ENCODE results near the gene TSHZ3.

- TF ChIP-seq, protein P1, sequence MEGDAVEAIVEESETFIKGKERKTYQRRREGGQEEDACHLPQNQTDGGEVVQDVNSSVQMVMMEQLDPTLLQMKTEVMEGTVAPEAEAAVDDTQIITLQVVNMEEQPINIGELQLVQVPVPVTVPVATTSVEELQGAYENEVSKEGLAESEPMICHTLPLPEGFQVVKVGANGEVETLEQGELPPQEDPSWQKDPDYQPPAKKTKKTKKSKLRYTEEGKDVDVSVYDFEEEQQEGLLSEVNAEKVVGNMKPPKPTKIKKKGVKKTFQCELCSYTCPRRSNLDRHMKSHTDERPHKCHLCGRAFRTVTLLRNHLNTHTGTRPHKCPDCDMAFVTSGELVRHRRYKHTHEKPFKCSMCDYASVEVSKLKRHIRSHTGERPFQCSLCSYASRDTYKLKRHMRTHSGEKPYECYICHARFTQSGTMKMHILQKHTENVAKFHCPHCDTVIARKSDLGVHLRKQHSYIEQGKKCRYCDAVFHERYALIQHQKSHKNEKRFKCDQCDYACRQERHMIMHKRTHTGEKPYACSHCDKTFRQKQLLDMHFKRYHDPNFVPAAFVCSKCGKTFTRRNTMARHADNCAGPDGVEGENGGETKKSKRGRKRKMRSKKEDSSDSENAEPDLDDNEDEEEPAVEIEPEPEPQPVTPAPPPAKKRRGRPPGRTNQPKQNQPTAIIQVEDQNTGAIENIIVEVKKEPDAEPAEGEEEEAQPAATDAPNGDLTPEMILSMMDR (IDR thresholded peaks at IDR 0.05) = no peak
- no peak for TF ChIP-seq POLR2A (IDR thresholded peaks at IDR 0.05)
Measured at GRCh38 chr19:31231237-31231636, 118.0 kb downstream of the TSHZ3 start.

All from esophagus squamous epithelium (tissue), 4 donors.